Testis (tissue), 2 donors: ENCODE results near the gene CHDH.

ENCODE experiments used
- POLR2A ChIP-seq: fragments of 450-650 bp; IDR thresholded peaks from one replicate; pipeline ENCODE4 v1.6.1; 2017; ENCODE audit warnings: antibody characterized with exemption, mild to moderate bottlenecking, moderate library complexity
- TF ChIP-seq, protein P1 (sequence below), 3 experiments: fragments of 450-650 bp in 2 of 3; fragments of 200-600 bp in 1 of 3; sonication (generic) in 1 of 3; IDR thresholded peaks; one replicate each; pipeline ENCODE4 v1.5.1; 2016 to 2019; ENCODE audit warnings: antibody characterized with exemption in 3 of 3, mild to moderate bottlenecking in 2 of 3, moderate library complexity in 1 of 3

DNA sequence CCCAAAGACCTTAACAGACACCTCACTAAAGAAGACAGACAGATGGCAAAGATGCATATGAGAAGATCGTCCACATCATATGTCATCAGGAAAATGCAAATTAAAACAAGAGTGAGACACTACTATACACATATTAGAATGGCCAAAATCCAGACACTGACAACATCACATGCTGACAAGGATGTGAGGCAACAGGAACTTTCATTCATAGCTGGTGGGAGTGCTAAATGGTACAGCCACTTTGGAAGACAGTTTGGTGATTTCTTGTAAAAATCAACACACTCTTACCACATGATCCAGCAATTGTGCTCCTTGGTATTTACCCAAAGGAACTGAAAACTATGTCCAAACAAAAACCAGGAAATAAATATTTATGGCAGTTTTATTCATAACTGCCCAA, 17.6 kb downstream of the CHDH start:
- TF ChIP-seq, protein P1, sequence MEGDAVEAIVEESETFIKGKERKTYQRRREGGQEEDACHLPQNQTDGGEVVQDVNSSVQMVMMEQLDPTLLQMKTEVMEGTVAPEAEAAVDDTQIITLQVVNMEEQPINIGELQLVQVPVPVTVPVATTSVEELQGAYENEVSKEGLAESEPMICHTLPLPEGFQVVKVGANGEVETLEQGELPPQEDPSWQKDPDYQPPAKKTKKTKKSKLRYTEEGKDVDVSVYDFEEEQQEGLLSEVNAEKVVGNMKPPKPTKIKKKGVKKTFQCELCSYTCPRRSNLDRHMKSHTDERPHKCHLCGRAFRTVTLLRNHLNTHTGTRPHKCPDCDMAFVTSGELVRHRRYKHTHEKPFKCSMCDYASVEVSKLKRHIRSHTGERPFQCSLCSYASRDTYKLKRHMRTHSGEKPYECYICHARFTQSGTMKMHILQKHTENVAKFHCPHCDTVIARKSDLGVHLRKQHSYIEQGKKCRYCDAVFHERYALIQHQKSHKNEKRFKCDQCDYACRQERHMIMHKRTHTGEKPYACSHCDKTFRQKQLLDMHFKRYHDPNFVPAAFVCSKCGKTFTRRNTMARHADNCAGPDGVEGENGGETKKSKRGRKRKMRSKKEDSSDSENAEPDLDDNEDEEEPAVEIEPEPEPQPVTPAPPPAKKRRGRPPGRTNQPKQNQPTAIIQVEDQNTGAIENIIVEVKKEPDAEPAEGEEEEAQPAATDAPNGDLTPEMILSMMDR (IDR thresholded peaks at IDR 0.05), result no peak
- TF ChIP-seq POLR2A, result no peak
